ENCODE data around the gene ADAMTS13.
A peak's percentile ranks its signal among the peaks of the same experiment; 100 is the strongest.
"Not testable (repeated sequence)": the region's sequence is repeated elsewhere in the genome, so short reads cannot be mapped to it uniquely, and the experiment has no call there.

ADAMTS13 gene

GRCh38 chr9:133427658-133428348, 5.6 kb downstream of the ADAMTS13 start:
- no peak for DNase-seq

- DNase-seq, result no peak
These were observed 6.5 kb downstream of the ADAMTS13 start for GRCh38 chr9:133428617-133429101.

- no peak for DNase-seq
These were observed 7.0 kb downstream of the ADAMTS13 start for GRCh38 chr9:133429214-133429613.

GRCh38 chr9:133429641-133430161, 7.5 kb downstream of the ADAMTS13 start:
- DNase-seq, result no peak

- DNase-seq, result no peak
These were observed 8.1 kb downstream of the ADAMTS13 start for GRCh38 chr9:133430244-133430643.

GRCh38 chr9:133433351-133433843, 11.2 kb downstream of the ADAMTS13 start:
- no peak for DNase-seq

GRCh38 chr9:133436681-133437080, 14.5 kb downstream of the ADAMTS13 start:
- no peak for DNase-seq

- no peak for DNase-seq
These were observed 15.8 kb downstream of the ADAMTS13 start for GRCh38 chr9:133437753-133438531.

GRCh38 chr9:133439337-133439736, 17.2 kb downstream of the ADAMTS13 start:
- no peak for DNase-seq

GRCh38 chr9:133440874-133441273, 18.7 kb downstream of the ADAMTS13 start:
- DNase-seq, result peak in 1 of 2 donors; percentile 75

- no peak for DNase-seq
These were observed 19.4 kb downstream of the ADAMTS13 start for GRCh38 chr9:133441571-133441970.

- DNase-seq, result no peak
These were observed 21.1 kb downstream of the ADAMTS13 start for GRCh38 chr9:133443248-133443647.

GRCh38 chr9:133443982-133444381, 21.8 kb downstream of the ADAMTS13 start:
- no peak for DNase-seq

GRCh38 chr9:133445293-133445969, 23.3 kb downstream of the ADAMTS13 start:
- no peak for DNase-seq

- DNase-seq, result no peak
These were observed 26.4 kb downstream of the ADAMTS13 start for GRCh38 chr9:133448487-133448972.

GRCh38 chr9:133449760-133450159, 27.6 kb downstream of the ADAMTS13 start:
- no peak for DNase-seq

GRCh38 chr9:133451865-133452264, 29.7 kb downstream of the ADAMTS13 start:
- DNase-seq, result not testable (repeated sequence)

GRCh38 chr9:133452562-133452961, 30.4 kb downstream of the ADAMTS13 start:
- DNase-seq, result no peak

- DNase-seq, result no peak
These were observed 31.5 kb downstream of the ADAMTS13 start for GRCh38 chr9:133453651-133454050.

GRCh38 chr9:133454325-133454724, 32.2 kb downstream of the ADAMTS13 start:
- DNase-seq, result no peak

GRCh38 chr9:133454943-133455673, 32.9 kb downstream of the ADAMTS13 start:
- DNase-seq, result no peak

- no peak for DNase-seq
These were observed 33.8 kb downstream of the ADAMTS13 start for GRCh38 chr9:133455936-133456335.

Data from CD4-positive, alpha-beta T cell treated with Interleukin-4 for 1 hour (primary cell).